GM12878 (cell line): ENCODE data around the gene IRAK3. TPM values are rescaled to one million over a fixed set of nuclear protein-coding genes. Genes with fewer than 3 reads are reported as not detected.

Experiments used
- ATAC-seq: fragments of 200-7000 bp; cut with Tn5 transposase; 3 replicates; pipeline ENCODE4 v1.9.1; 2020; ENCODE audit warnings: mild to moderate bottlenecking, moderate library complexity
- BruUV-seq: library from RNA; stranded (reverse); fragments of 400-500 nt; replicated peaks from 2 replicates; lab custom pipeline; 2021; lab: Mats Ljungman, UMichigan
- CTCF ChIA-PET: fragments of 300-600 bp; sonication (Branson Sonifier 250); formaldehyde crosslinking; extraction: SDS; loops from one replicate; lab custom pipeline; 2021; ENCODE audit warnings: inconsistent platforms; lab: Yijun Ruan, JAX
- POLR2A ChIA-PET: fragments of 350-600 bp; formaldehyde crosslinking; extraction: SDS; loops from one replicate; lab custom pipeline; 2021; ENCODE audit warnings: inconsistent platforms; lab: Charles Lee
- RAD21 ChIA-PET: fragments of 300-600 bp; sonication (Branson Sonifier 250); formaldehyde crosslinking; loops from one replicate; lab custom pipeline; 2023; ENCODE audit warnings: antibody characterized with exemption; ENCODE audit not compliant: unreplicated experiment; lab: Charles Lee
- SMC1A ChIA-PET: fragments of 300-600 bp; sonication (Branson Sonifier 250); formaldehyde crosslinking; loops from one replicate; lab custom pipeline; 2023; ENCODE audit not compliant: unreplicated experiment, uncharacterized antibody; lab: Charles Lee
- DNase-seq: peaks from one replicate; pipeline ENCODE4 v3.0.0-alpha.2; 2011; ENCODE audit warnings: low read depth, low spot score
- FAIRE-seq: peaks from 3 replicates; lab custom pipeline; 2011; peaks lifted over from hg19 to GRCh38; lab: Jason Lieb, UNC
- H2AFZ ChIP-seq: 2 replicates; pipeline ENCODE4 v1.6.0; 2011; ENCODE audit warnings: low read depth, low read length, control low read depth; ENCODE audit not compliant: control insufficient read depth
- H3K27ac ChIP-seq: 2 replicates; pipeline ENCODE4 v1.5.1; 2011; ENCODE audit warnings: control low read depth; ENCODE audit not compliant: control insufficient read depth, insufficient read depth
- H3K27me3 ChIP-seq, 2 experiments: replicated peaks in 1 of 2; 2 replicates each; pipeline versions ENCODE4 v1.6.0 to v1.6.1; 2011; ENCODE audit warnings: low read length in 1 of 2; ENCODE audit not compliant: control insufficient read depth in 2 of 2, insufficient read depth in 2 of 2
- H3K36me3 ChIP-seq, 2 experiments: 2 replicates each; pipeline ENCODE4 v1.5.1; 2011; ENCODE audit warnings: low read length in 1 of 2; ENCODE audit not compliant: control insufficient read depth in 2 of 2, insufficient read depth in 2 of 2
- H3K4me1 ChIP-seq: 2 replicates; pipeline ENCODE4 v1.6.1; 2011; ENCODE audit warnings: mild to moderate bottlenecking, low read length, moderate library complexity, mixed read lengths; ENCODE audit not compliant: control insufficient read depth, insufficient read depth
- H3K4me2 ChIP-seq: 2 replicates; pipeline ENCODE4 v1.6.0; 2011; ENCODE audit warnings: control low read depth; ENCODE audit not compliant: control insufficient read depth, insufficient read depth
- H3K4me3 ChIP-seq: fragments of 200-600 bp; sonication (generic); 2 replicates; pipeline ENCODE4 v1.5.1; 2016
- H3K79me2 ChIP-seq: 2 replicates; pipeline ENCODE4 v1.6.0; 2011; ENCODE audit warnings: low read length; ENCODE audit not compliant: control insufficient read depth, insufficient read depth
- H3K9ac ChIP-seq: 2 replicates; pipeline ENCODE4 v1.8.0; 2011; ENCODE audit warnings: low read length, control low read depth, mixed read lengths; ENCODE audit not compliant: control insufficient read depth, insufficient read depth
- H3K9me3 ChIP-seq: replicated peaks from 3 replicates; pipeline ENCODE4 v1.5.1; 2011; ENCODE audit warnings: mild to moderate bottlenecking, low read length; ENCODE audit not compliant: control insufficient read depth, insufficient read depth
- H4K20me1 ChIP-seq: 2 replicates; pipeline ENCODE4 v1.6.0; 2011; ENCODE audit not compliant: control insufficient read depth, insufficient read depth
- DPF2 ChIP-seq: fragments of 450-650 bp; IDR thresholded peaks from 2 replicates; pipeline ENCODE4 v1.6.1; 2017; ENCODE audit warnings: mild to moderate bottlenecking
- EZH2 ChIP-seq: IDR thresholded peaks from 2 replicates; pipeline ENCODE4 v1.6.1; 2012; ENCODE audit warnings: low read depth, mild to moderate bottlenecking, control low read depth, inconsistent platforms, low read length, borderline replicate concordance; ENCODE audit not compliant: control insufficient read depth
- IKZF1 ChIP-seq: fragments of 450-650 bp; conservative IDR thresholded peaks from 2 replicates; pipeline ENCODE4 v1.6.1; 2017; ENCODE audit warnings: antibody characterized with exemption, mild to moderate bottlenecking
- IKZF2 ChIP-seq, 2 experiments: fragments of 450-650 bp; IDR thresholded peaks; 2 replicates each; pipeline ENCODE4 v1.6.1; 2017; ENCODE audit warnings: mild to moderate bottlenecking in 2 of 2, moderate library complexity in 2 of 2
- MEF2B ChIP-seq: fragments of 450-650 bp; IDR thresholded peaks from 2 replicates; pipeline ENCODE4 v1.6.1; 2018; ENCODE audit warnings: mild to moderate bottlenecking, moderate library complexity; ENCODE audit not compliant: partially characterized antibody, poor library complexity, severe bottlenecking
- RELB ChIP-seq: fragments of 450-650 bp; IDR thresholded peaks from 2 replicates; pipeline ENCODE4 v1.6.1; 2017; ENCODE audit warnings: low read depth, mild to moderate bottlenecking, moderate library complexity
- RUNX3 ChIP-seq: IDR thresholded peaks from 2 replicates; pipeline ENCODE4 v1.6.1; 2012; ENCODE audit warnings: low read length, inconsistent platforms
- SPI1 ChIP-seq: IDR thresholded peaks from 2 replicates; pipeline ENCODE4 v1.6.1; 2011; ENCODE audit warnings: low read depth, mild to moderate bottlenecking, low read length, moderate library complexity, borderline replicate concordance; ENCODE audit not compliant: insufficient read depth
- SRF ChIP-seq, 2 experiments: IDR thresholded peaks; 2 replicates each; pipeline ENCODE4 v1.6.1; 2011; ENCODE audit warnings: low read depth in 2 of 2, low read length in 2 of 2, mild to moderate bottlenecking in 1 of 2, moderate library complexity in 1 of 2
- WGBS: methylation state at CpG from one replicate; pipeline ENCODE4 v1.1.6; 2016; ENCODE audit warnings: low lambda C conversion rate; ENCODE audit not compliant: insufficient replicate concordance, insufficient coverage; ENCODE audit errors: missing lambda C conversion rate; 5-methylcytosine and 5-hydroxymethylcytosine counted together
- in situ Hi-C: fragments of 300-500 bp; cut with MboI; formaldehyde crosslinking; loops from 9 replicates; pipeline ENCODE4 v1.14.3; 2018; ENCODE audit warnings: mixed read lengths
- intact Hi-C: fragments of 100-400 bp; cut with micrococcal nuclease; formaldehyde crosslinking; loops from one replicate; pipeline ENCODE4 v1.14.2; 2022; ENCODE audit not compliant: unreplicated experiment
- polyA plus RNA-seq, 11 experiments: library from polyadenylated mRNA; depleted of rRNA in 4 of 11; unstranded in 6 of 11; stranded (reverse) in 5 of 11; fragments of >200 nt; fragmentation: Nextera tagmentation in 4 of 11; fragmentation: Illumina TruSeq in 1 of 11; extraction: Ambion mirVana in 4 of 11; extraction: Trizol in 1 of 11; gene quantifications; 1 replicate in 1 of 11; 2 replicates in 10 of 11; pipeline versions ENCODE4 v1.2.1 to v1.2.3, GENCODE V29; 2011 to 2016; ENCODE audit warnings: inconsistent platforms in 2 of 11, missing spikeins in 2 of 11, low read depth in 1 of 11
- total RNA-seq, 4 experiments: library from RNA; depleted of rRNA in 3 of 4; stranded (reverse); fragments of >200 nt in 3 of 4; fragmentation: Illumina TruSeq in 1 of 4; extraction: Trizol in 1 of 4; gene quantifications; 2 replicates each; pipeline versions ENCODE4 v1.2.1 to v1.2.3, GENCODE V29; 2013 to 2021

IRAK3 gene
- total and polyA plus RNA-seq, 10 of the 15 experiments (the other 5 are each of a cell fraction or from before 2014, with no cell fraction given): 1.4 to 14.1 (median 5.4) TPM

GRCh38 chr12:66194122-66194521 is 5.1 kb downstream of the IRAK3 start:
- peaks cover 4% of the 10 kb centered on the region for H3K9me3 ChIP-seq
- POLR2A ChIA-PET: interaction anchor here (0.6 to 1.4 kb wide), 3 partner anchors 8 to 18 kb away, joined by 3 read pairs; no protein-coding TSS in a partner anchor

More at GRCh38 chr12:66194122-66194521, 5.1 kb downstream of the IRAK3 start:
- Histone ChIP-seq H3K4me3 (no peak overlapping the region), H2AFZ (no peak overlapping the region), H3K79me2 (peaks cover 4% of the 10 kb centered on the region), H3K4me1 (peaks cover 21% of the 10 kb centered on the region), H3K27ac (no peak overlapping the region), H3K9ac (no peak overlapping the region), H4K20me1 (no peaks in the 10 kb centered on the region), H3K4me2 (peak overlapping the region; percentile 60), H3K36me3 (no peaks in the 10 kb centered on the region; a peak in 2 of 4 replicates), H3K27me3 (no peaks in the 10 kb centered on the region)
- ChIA-PET CTCF (interaction anchor here (0.7 kb wide), 1 partner anchor 37 kb away, joined by 3 read pairs; no protein-coding TSS in a partner anchor), SMC1A (interaction anchor here (0.7 to 1.7 kb wide), 3 partner anchors 9 to 25 kb away, joined by 3 to 6 read pairs (median 3); partner anchors contain the start of gene TMBIM4), RAD21 (interaction anchor here (0.7 kb wide), 1 partner anchor 41 kb away, joined by 3 read pairs; no protein-coding TSS in a partner anchor)
- intact Hi-C loops (no loop called here), in situ Hi-C loops (no loop called here)
- WGBS: 15% methylated on average over 2 of the region's 2 CpGs
- no TSS peak for BruUV-seq
- TF ChIP-seq IKZF2 (IDR thresholded peaks at IDR 0.05) (peak; percentile 59 to 68; a peak in 2 of 4 replicates), RUNX3 (peak; percentile 46), SPI1 (peak; percentile 58; the same call in 1 of the 2 replicates), IKZF1 (peak; percentile 53), RELB (0 out of 2 replicates have a peak, but pooled peaks have one; percentile 30), SRF (IDR thresholded peaks at IDR 0.05; ENCODE audit: low read depth in 2 of 2, low read length in 2 of 2) (no peak), EZH2 (no peak), MEF2B (peak; percentile 25), DPF2 (0 out of 2 replicates have a peak, but pooled peaks have one; percentile 21)
- DNase-seq: no peak
- FAIRE-seq: no peak
- ATAC-seq: no peak
